IMR-90 (cell line): ENCODE results near the gene FAM89A. TPM values are rescaled to one million over a fixed set of nuclear protein-coding genes. Genes with fewer than 3 reads are reported as not detected.

Experiments used
- ATAC-seq: fragments of 200-7000 bp; cut with Tn5 transposase; 2 replicates; pipeline ENCODE4 v1.9.1; 2020; ENCODE audit warnings: low read depth, mild to moderate bottlenecking, moderate library complexity
- BruUV-seq: library from RNA; stranded (reverse); fragments of 400-500 nt; replicated peaks from 2 replicates; lab custom pipeline; 2021; lab: Mats Ljungman, UMichigan
- CTCF ChIA-PET: fragments of 300-600 bp; formaldehyde crosslinking; extraction: SDS; loops from one replicate; lab custom pipeline; 2021; ENCODE audit warnings: antibody characterized with exemption; lab: Yijun Ruan, JAX
- POLR2A ChIA-PET: fragments of 300-600 bp; sonication (Branson Sonifier 250); formaldehyde crosslinking; loops from one replicate; lab custom pipeline; 2022; ENCODE audit warnings: antibody characterized with exemption; ENCODE audit not compliant: unreplicated experiment; lab: Charles Lee
- DNase-seq: peaks from one replicate; pipeline ENCODE4 v3.0.0; 2013
- H2AFZ ChIP-seq: replicated peaks from 2 replicates; pipeline ENCODE3; 2013; ENCODE audit warnings: low read length, mild to moderate bottlenecking; ENCODE audit not compliant: poor library complexity
- H2AK5ac ChIP-seq: 2 replicates; pipeline ENCODE4 v1.6.1; 2013; ENCODE audit warnings: low read depth, low read length, inconsistent platforms
- H2AK9ac ChIP-seq: replicated peaks from 2 replicates; pipeline ENCODE3; 2013; ENCODE audit warnings: mild to moderate bottlenecking, low read depth, low read length, moderate library complexity; ENCODE audit not compliant: poor library complexity
- H2BK120ac ChIP-seq: 2 replicates; pipeline ENCODE4 v1.6.1; 2013; ENCODE audit warnings: low read depth, low read length, inconsistent platforms
- H2BK15ac ChIP-seq: 3 replicates; pipeline ENCODE4 v1.6.1; 2013; ENCODE audit warnings: low read depth, low read length, inconsistent platforms
- H2BK20ac ChIP-seq: 2 replicates; pipeline ENCODE4 v1.6.1; 2013; ENCODE audit warnings: low read depth, mild to moderate bottlenecking, inconsistent platforms, low read length, moderate library complexity
- H2BK5ac ChIP-seq: 2 replicates; pipeline ENCODE4 v1.6.1; 2013; ENCODE audit warnings: mild to moderate bottlenecking, low read depth, low read length, inconsistent platforms; ENCODE audit not compliant: poor library complexity, severe bottlenecking
- H3K14ac ChIP-seq: replicated peaks from 2 replicates; pipeline ENCODE4 v1.6.1; 2013; ENCODE audit warnings: low read depth, low read length, inconsistent platforms
- H3K18ac ChIP-seq: 2 replicates; pipeline ENCODE4 v1.6.1; 2013; ENCODE audit warnings: low read depth, low read length, control low read depth
- H3K23ac ChIP-seq: 2 replicates; pipeline ENCODE4 v1.6.1; 2013; ENCODE audit warnings: low read depth, low read length, inconsistent platforms
- H3K27ac ChIP-seq: 2 replicates; pipeline ENCODE4 v1.5.1; 2013; ENCODE audit warnings: mild to moderate bottlenecking, control low read depth, low read length; ENCODE audit not compliant: insufficient read depth
- H3K27me3 ChIP-seq: 2 replicates; pipeline ENCODE4 v1.6.1; 2013; ENCODE audit warnings: low read length; ENCODE audit not compliant: control insufficient read depth, insufficient read depth
- H3K36me3 ChIP-seq: 2 replicates; pipeline ENCODE4 v1.6.1; 2013; ENCODE audit warnings: low read length, mixed read lengths; ENCODE audit not compliant: control insufficient read depth, insufficient read depth
- H3K4ac ChIP-seq: 2 replicates; pipeline ENCODE4 v1.6.1; 2013; ENCODE audit warnings: low read depth, low read length, inconsistent platforms
- H3K4me1 ChIP-seq: 2 replicates; pipeline ENCODE4 v1.6.1; 2013; ENCODE audit warnings: low read length, mixed read lengths; ENCODE audit not compliant: control insufficient read depth, insufficient read depth
- H3K4me2 ChIP-seq: 2 replicates; pipeline ENCODE4 v1.6.1; 2013; ENCODE audit warnings: low read depth, mild to moderate bottlenecking, control low read depth, low read length, moderate library complexity
- H3K4me3 ChIP-seq: 2 replicates; pipeline ENCODE4 v1.5.1; 2013; ENCODE audit warnings: low read depth, mild to moderate bottlenecking, control low read depth, low read length, moderate library complexity; ENCODE audit not compliant: insufficient read depth
- H3K56ac ChIP-seq: 2 replicates; pipeline ENCODE4 v1.6.1; 2013; ENCODE audit warnings: low read length, inconsistent platforms; ENCODE audit not compliant: insufficient read depth; ENCODE audit errors: extremely low read depth
- H3K79me1 ChIP-seq, 2 experiments: 2 replicates each; pipeline ENCODE4 v1.6.1; 2013; ENCODE audit warnings: low read length in 2 of 2, inconsistent platforms in 1 of 2, low read depth in 1 of 2
- H3K9ac ChIP-seq: 2 replicates; pipeline ENCODE4 v1.6.1; 2013; ENCODE audit warnings: low read depth, low read length, control low read depth
- H3K9me1 ChIP-seq: 2 replicates; pipeline ENCODE4 v1.6.1; 2013; ENCODE audit warnings: low read length, inconsistent platforms; ENCODE audit not compliant: insufficient read depth
- H3K9me3 ChIP-seq: 2 replicates; pipeline ENCODE4 v1.6.1; 2013; ENCODE audit warnings: low read length; ENCODE audit not compliant: control insufficient read depth, insufficient read depth
- H4K20me1 ChIP-seq: 2 replicates; pipeline ENCODE4 v1.6.1; 2013; ENCODE audit warnings: low read length, inconsistent platforms; ENCODE audit not compliant: insufficient read depth
- H4K5ac ChIP-seq: 2 replicates; pipeline ENCODE4 v1.6.1; 2013; ENCODE audit warnings: mild to moderate bottlenecking, low read depth, low read length, control low read depth
- H4K8ac ChIP-seq, 2 experiments: 2 replicates each; pipeline ENCODE4 v1.6.1; 2013; ENCODE audit warnings: low read depth in 2 of 2, low read length in 2 of 2, control low read depth in 1 of 2, inconsistent platforms in 1 of 2
- H4K91ac ChIP-seq: 2 replicates; pipeline ENCODE4 v1.6.1; 2013; ENCODE audit warnings: low read depth, low read length, inconsistent platforms; ENCODE audit not compliant: insufficient read depth
- CHD1 ChIP-seq: IDR thresholded peaks from 2 replicates; pipeline ENCODE4 v1.6.1; 2012; ENCODE audit warnings: low read depth, low read length, improper control_type of control experiment
- CTCF ChIP-seq: conservative IDR thresholded peaks from 2 replicates; pipeline ENCODE4 v1.5.1; 2012; ENCODE audit warnings: mild to moderate bottlenecking, low read depth, low read length, improper control_type of control experiment
- ELK1 ChIP-seq: fragments of 150-350 bp; IDR thresholded peaks from 2 replicates; pipeline ENCODE4 v1.6.1; 2016; ENCODE audit warnings: low read depth, mild to moderate bottlenecking, low read length, moderate library complexity, borderline replicate concordance
- MAZ ChIP-seq: IDR thresholded peaks from 2 replicates; pipeline ENCODE4 v1.6.1; 2012; ENCODE audit warnings: low read depth, mild to moderate bottlenecking, low read length, improper control_type of control experiment, moderate library complexity, borderline replicate concordance
- MXI1 ChIP-seq: IDR thresholded peaks from 2 replicates; pipeline ENCODE4 v1.6.1; 2012; ENCODE audit warnings: low read depth, mild to moderate bottlenecking, low read length, moderate library complexity, borderline replicate concordance
- POLR2A ChIP-seq: IDR thresholded peaks from 2 replicates; pipeline ENCODE4 v1.6.1; 2012; ENCODE audit warnings: mild to moderate bottlenecking, low read depth, low read length
- USF2 ChIP-seq: fragments of 150-350 bp; IDR thresholded peaks from 2 replicates; pipeline ENCODE4 v1.6.1; 2017; ENCODE audit warnings: mild to moderate bottlenecking, antibody characterized with exemption, low read length, low read depth
- WGBS, 2 experiments: methylation state at CpG; one replicate each; pipeline versions ENCODE4 v1.1.5 to v1.1.7; 2013; ENCODE audit warnings: missing lambda C conversion rate in 2 of 2; ENCODE audit not compliant: insufficient read length in 1 of 2; ENCODE audit errors: extremely low coverage in 2 of 2; 5-methylcytosine and 5-hydroxymethylcytosine counted together
- dilution Hi-C: fragments of 300-500 bp; cut with HindIII; formaldehyde crosslinking; loops from one replicate; pipeline ENCODE4 v1.14.3; 2018; ENCODE audit warnings: low sequenced_read_pairs; ENCODE audit not compliant: unreplicated experiment
- in situ Hi-C: fragments of 300-500 bp; cut with MboI; formaldehyde crosslinking; loops from 3 replicates; pipeline ENCODE4 v1.14.3; 2019; ENCODE audit warnings: low sequenced_read_pairs, inconsistent platforms, mixed read lengths
- intact Hi-C: fragments of 100-400 bp; cut with micrococcal nuclease; formaldehyde crosslinking; loops from 2 replicates; pipeline ENCODE4 v1.10.0; 2022
- polyA plus RNA-seq, 3 experiments: library from polyadenylated mRNA; depleted of rRNA; stranded (reverse); fragments of >200 nt; gene quantifications; 2 replicates each; pipeline ENCODE4 v1.2.3, GENCODE V29; 2012; ENCODE audit warnings: low replicate concordance in 1 of 3
- total RNA-seq: library from RNA; depleted of rRNA; stranded (reverse); fragments of >200 nt; gene quantifications from 2 replicates; pipeline ENCODE4 v1.2.3, GENCODE V29; 2012

The FAM89A gene
- total and polyA plus RNA-seq, 2 of the 4 experiments (the other 2 are of a cell fraction) = 6.8 to 8.1 TPM

- Histone ChIP-seq H2BK120ac (no peak overlapping the region), H3K56ac (no peak overlapping the region), H3K9me1 (peaks cover 6% of the 10 kb centered on the region; the same call in 1 of the 2 replicates), H3K9ac (no peak overlapping the region), H4K91ac (no peak overlapping the region), H3K4me1 (no peaks in the 10 kb centered on the region; the same call in 1 of the 2 replicates), H3K27me3 (no peaks in the 10 kb centered on the region), H3K23ac (no peak overlapping the region), H2BK5ac (no peak overlapping the region), H4K20me1 (no peaks in the 10 kb centered on the region; the same call in 1 of the 2 replicates), H3K79me1 (peaks cover 0 to 9% of the 10 kb centered on the region in 2 experiments; a peak in 3 of 4 replicates), H2AK9ac (no peak overlapping the region), H3K14ac (no peak overlapping the region), H3K36me3 (no peaks in the 10 kb centered on the region; the same call in 1 of the 2 replicates), H3K4me3 (no peak overlapping the region), H3K27ac (no peak overlapping the region), H2AK5ac (no peak overlapping the region), H4K8ac (no peak overlapping the region), H3K9me3 (no peaks in the 10 kb centered on the region), H2BK20ac (no peak overlapping the region), H2BK15ac (no peak overlapping the region), H4K5ac (no peak overlapping the region), H3K18ac (no peak overlapping the region), H3K4ac (no peak overlapping the region), H3K4me2 (no peak overlapping the region), H2AFZ (no peak overlapping the region)
- dilution Hi-C loops = no loop called here
- no peak for DNase-seq
- CTCF ChIA-PET = no interaction called here
- in situ Hi-C loops = no loop called here
- ATAC-seq = no peak
- no TSS peak for BruUV-seq
- intact Hi-C loops = no loop called here
- WGBS, 2 experiments = 84% methylated on average over 3 of the region's 6 CpGs; no CpG with 5 or more reads in 1 of the 2 experiments
- no peak for TF ChIP-seq MXI1
- no peak for TF ChIP-seq MAZ
- TF ChIP-seq CTCF = no peak
- no peak for TF ChIP-seq ELK1
- no peak for TF ChIP-seq CHD1
- TF ChIP-seq USF2 = no peak
- no peak for TF ChIP-seq POLR2A
- POLR2A ChIA-PET = no interaction called here
These were observed 10.2 kb downstream of the FAM89A start for GRCh38 chr1:231029841-231030240.
